H1 (cell line): ENCODE results near the gene ANKRD62. TPM values are rescaled to one million over a fixed set of nuclear protein-coding genes. Genes with fewer than 3 reads are reported as not detected.
A peak's percentile ranks its signal among the peaks of the same experiment; 100 is the strongest.

ENCODE experiments used
- CTCF ChIA-PET: fragments of 300-600 bp; sonication (Branson Sonifier 250); formaldehyde crosslinking; loops from one replicate; lab custom pipeline; 2021; ENCODE audit not compliant: partially characterized antibody; lab: Charles Lee
- POLR2A ChIA-PET: fragments of 300-600 bp; sonication (Branson Sonifier 250); formaldehyde crosslinking; loops from one replicate; lab custom pipeline; 2021; ENCODE audit warnings: inconsistent platforms; ENCODE audit not compliant: partially characterized antibody; lab: Charles Lee
- DNase-seq, 2 experiments: peaks; one replicate each; pipeline versions ENCODE4 v3.0.0 to v3.0.0-alpha.2; 2010 to 2022; ENCODE audit warnings: low spot score in 2 of 2, low read depth in 1 of 2, mixed read lengths in 1 of 2
- FAIRE-seq: peaks from 2 replicates; lab custom pipeline; 2011; peaks lifted over from hg19 to GRCh38; lab: Jason Lieb, UNC
- H2AFZ ChIP-seq: 2 replicates; pipeline ENCODE4 v1.8.1; 2012; ENCODE audit warnings: low read length, inconsistent platforms
- H2AK5ac ChIP-seq: 2 replicates; pipeline ENCODE4 v1.6.1; 2013; ENCODE audit warnings: low read depth, low read length
- H2BK120ac ChIP-seq: replicated peaks from 2 replicates; pipeline ENCODE3; 2013; ENCODE audit warnings: low read depth, low read length, inconsistent platforms
- H2BK12ac ChIP-seq: 2 replicates; pipeline ENCODE4 v1.6.1; 2013; ENCODE audit warnings: low read depth, low read length
- H2BK15ac ChIP-seq: 2 replicates; pipeline ENCODE4 v1.6.1; 2013; ENCODE audit warnings: low read length
- H2BK20ac ChIP-seq: 2 replicates; pipeline ENCODE4 v1.6.1; 2013; ENCODE audit warnings: low read length
- H2BK5ac ChIP-seq: 2 replicates; pipeline ENCODE4 v1.6.1; 2013; ENCODE audit warnings: low read depth, low read length
- H3K14ac ChIP-seq: 2 replicates; pipeline ENCODE4 v1.6.1; 2013; ENCODE audit warnings: inconsistent platforms; ENCODE audit not compliant: insufficient read length
- H3K18ac ChIP-seq: 2 replicates; pipeline ENCODE4 v1.6.1; 2013; ENCODE audit warnings: low read length; ENCODE audit errors: extremely low read depth
- H3K23ac ChIP-seq: 2 replicates; pipeline ENCODE4 v1.6.1; 2013; ENCODE audit warnings: inconsistent platforms; ENCODE audit not compliant: insufficient read length
- H3K23me2 ChIP-seq: 2 replicates; pipeline ENCODE4 v1.6.1; 2013; ENCODE audit warnings: low read depth, low read length
- H3K27ac ChIP-seq: 2 replicates; pipeline ENCODE4 v1.6.1; 2011; ENCODE audit warnings: low read depth, low read length, inconsistent platforms
- H3K27me3 ChIP-seq, 4 experiments: replicated peaks in 1 of 4; 1 replicate in 1 of 4; 2 replicates in 3 of 4; pipeline versions ENCODE4 v1.6.1 to v1.8.1; 2011 to 2013; ENCODE audit warnings: low read length in 3 of 4, mild to moderate bottlenecking in 3 of 4, inconsistent platforms in 2 of 4, mixed read lengths in 2 of 4, moderate library complexity in 1 of 4; ENCODE audit not compliant: control insufficient read depth in 3 of 4, insufficient read depth in 3 of 4; ENCODE audit errors: extremely low read depth in 1 of 4
- H3K36me3 ChIP-seq, 4 experiments: 2 replicates each; pipeline versions ENCODE4 v1.6.1 to v1.8.1; 2011 to 2013; ENCODE audit warnings: mild to moderate bottlenecking in 4 of 4, low read length in 3 of 4, moderate library complexity in 2 of 4, control low read depth in 1 of 4, inconsistent platforms in 1 of 4; ENCODE audit not compliant: insufficient read depth in 4 of 4, control insufficient read depth in 2 of 4
- H3K4ac ChIP-seq: replicated peaks from 2 replicates; pipeline ENCODE3; 2013; ENCODE audit warnings: low read length, low read depth, mixed read lengths, inconsistent platforms; ENCODE audit not compliant: insufficient read length
- H3K4me1 ChIP-seq, 4 experiments: replicated peaks in 1 of 4; 1 replicate in 1 of 4; 2 replicates in 3 of 4; pipeline versions ENCODE4 v1.6.1 to v1.8.1; 2011 to 2013; ENCODE audit warnings: low read length in 3 of 4, inconsistent platforms in 2 of 4, mixed read lengths in 1 of 4; ENCODE audit not compliant: insufficient read depth in 4 of 4, control insufficient read depth in 3 of 4
- H3K4me2 ChIP-seq, 2 experiments: 2 replicates each; pipeline versions ENCODE4 v1.6.1 to v1.8.1; 2011 to 2013; ENCODE audit warnings: low read depth in 2 of 2, low read length in 2 of 2, control low read depth in 1 of 2, inconsistent platforms in 1 of 2, mild to moderate bottlenecking in 1 of 2; ENCODE audit not compliant: insufficient read depth in 1 of 2
- H3K4me3 ChIP-seq, 4 experiments: fragments of 200-600, 300-600 bp in 1 of 4; sonication (generic), shearing (Covaris generic), sonication (Bioruptor Twin) in 1 of 4; 2 replicates each; pipeline versions ENCODE4 v1.5.1 to v1.8.1; 2011 to 2016; ENCODE audit warnings: low read length in 4 of 4, low read depth in 3 of 4, control low read depth in 2 of 4, inconsistent platforms in 2 of 4, mild to moderate bottlenecking in 2 of 4, mixed read lengths in 1 of 4, moderate library complexity in 1 of 4; ENCODE audit not compliant: insufficient read depth in 2 of 4; ENCODE audit errors: extremely low read depth in 1 of 4
- H3K56ac ChIP-seq: replicated peaks from 2 replicates; pipeline ENCODE3; 2013; ENCODE audit warnings: low read depth, mild to moderate bottlenecking, mixed read lengths, low read length, inconsistent platforms; ENCODE audit not compliant: insufficient read length
- H3K79me1 ChIP-seq: 2 replicates; pipeline ENCODE4 v1.6.1; 2013; ENCODE audit warnings: low read depth, low read length, control low read depth
- H3K79me2 ChIP-seq, 2 experiments: 2 replicates each; pipeline versions ENCODE4 v1.6.1 to v1.8.1; 2012 to 2013; ENCODE audit warnings: low read length in 2 of 2, mild to moderate bottlenecking in 2 of 2, inconsistent platforms in 1 of 2; ENCODE audit not compliant: insufficient read depth in 2 of 2, control insufficient read depth in 1 of 2
- H3K9ac ChIP-seq, 4 experiments: replicated peaks in 1 of 4; 1 replicate in 1 of 4; 2 replicates in 3 of 4; pipeline versions ENCODE4 v1.6.1 to v1.8.1; 2011 to 2013; ENCODE audit warnings: low read depth in 3 of 4, low read length in 3 of 4, control low read depth in 2 of 4, mild to moderate bottlenecking in 2 of 4, moderate library complexity in 2 of 4, inconsistent platforms in 1 of 4; ENCODE audit errors: extremely low read depth in 1 of 4
- H3K9me3 ChIP-seq, 2 experiments: 2 replicates each; pipeline versions ENCODE4 v1.6.1 to v1.8.1; 2012 to 2013; ENCODE audit warnings: mild to moderate bottlenecking in 2 of 2, moderate library complexity in 2 of 2, control low read depth in 1 of 2, inconsistent platforms in 1 of 2, low read depth in 1 of 2, low read length in 1 of 2, mixed read lengths in 1 of 2; ENCODE audit not compliant: insufficient read depth in 2 of 2
- H4K20me1 ChIP-seq, 2 experiments: replicated peaks in 1 of 2; 2 replicates each; pipeline versions ENCODE3 to v1.8.1; 2011 to 2013; ENCODE audit warnings: inconsistent platforms in 2 of 2, low read length in 2 of 2, mild to moderate bottlenecking in 1 of 2; ENCODE audit not compliant: insufficient read depth in 2 of 2, control insufficient read depth in 1 of 2
- H4K5ac ChIP-seq: 2 replicates; pipeline ENCODE4 v1.6.1; 2013; ENCODE audit warnings: low read length, low read depth, mixed read lengths, inconsistent platforms; ENCODE audit not compliant: insufficient read length
- H4K8ac ChIP-seq: 2 replicates; pipeline ENCODE4 v1.8.0; 2013; ENCODE audit warnings: mild to moderate bottlenecking, moderate library complexity, low read length, inconsistent platforms; ENCODE audit not compliant: insufficient read depth; ENCODE audit errors: extremely low read depth
- H4K91ac ChIP-seq: replicated peaks from 2 replicates; pipeline ENCODE3; 2013; ENCODE audit warnings: low read length, mixed read lengths, inconsistent platforms; ENCODE audit not compliant: insufficient read length
- CBX8 ChIP-seq: fragments of 300-800, 300-1000 bp; sonication (generic); IDR thresholded peaks from 2 replicates; pipeline ENCODE4 v1.7.1; 2016; ENCODE audit warnings: low read depth, low read length, borderline replicate concordance
- GTF2F1 ChIP-seq: IDR thresholded peaks from 2 replicates; pipeline ENCODE4 v1.6.1; 2012; ENCODE audit warnings: low read depth, low read length, improper control_type of control experiment, borderline replicate concordance
- RAD21 ChIP-seq, 2 experiments: IDR thresholded peaks in 1 of 2; conservative IDR thresholded peaks in 1 of 2; 2 replicates each; pipeline ENCODE4 v1.6.1; 2011; ENCODE audit warnings: low read depth in 2 of 2, low read length in 2 of 2, improper control_type of control experiment in 1 of 2, inconsistent platforms in 1 of 2, mild to moderate bottlenecking in 1 of 2, moderate library complexity in 1 of 2
- WGBS, 2 experiments: shearing (Covaris generic) in 1 of 2; methylation state at CpG; one replicate each; pipeline versions ENCODE4 v1.1.6 to v1.1.7; 2013 to 2015; ENCODE audit warnings: low lambda C conversion rate in 2 of 2, mixed read lengths in 2 of 2, inconsistent platforms in 1 of 2, low coverage in 1 of 2, missing lambda C conversion rate in 1 of 2; ENCODE audit not compliant: insufficient replicate concordance in 2 of 2, insufficient coverage in 1 of 2, insufficient read length in 1 of 2; ENCODE audit errors: extremely low coverage in 1 of 2, missing lambda C conversion rate in 1 of 2; 5-methylcytosine and 5-hydroxymethylcytosine counted together
- polyA plus RNA-seq, 7 experiments: library from polyadenylated mRNA; depleted of rRNA in 3 of 7; stranded (reverse) in 5 of 7; unstranded in 2 of 7; fragments of >200 nt in 5 of 7; fragments of 200-250 nt in 2 of 7; gene quantifications; 1 replicate in 5 of 7; 2 replicates in 1 of 7; 4 replicates in 1 of 7; pipeline versions ENCODE4 v1.2.1 to v1.2.3, GENCODE V29; 2011 to 2013; ENCODE audit warnings: missing spikeins in 2 of 7, mixed read lengths in 2 of 7
- total RNA-seq: library from RNA; stranded (reverse); fragmentation: NEBNext Ultra II Directional; extraction: Animal tissue kit (Norgen Biotek cat#: 25700); gene quantifications from 2 replicates; pipeline ENCODE4 v1.2.1, GENCODE V29; 2021
- TF ChIP-seq, protein P1 (sequence below), 3 experiments: IDR thresholded peaks; 1 replicate in 2 of 3; 2 replicates in 1 of 3; pipeline versions ENCODE4 v1.5.1 to v1.6.1; 2011; ENCODE audit warnings: low read length in 3 of 3, mild to moderate bottlenecking in 3 of 3, inconsistent platforms in 2 of 3, low read depth in 1 of 3, moderate library complexity in 1 of 3; ENCODE audit not compliant: insufficient read depth in 1 of 3; ENCODE audit errors: control extremely low read depth in 1 of 3

The ANKRD62 gene
- total and polyA plus RNA-seq, 2 of the 8 experiments (the other 6 are each of a cell fraction or from before 2014, with no cell fraction given): not detected

DNA sequence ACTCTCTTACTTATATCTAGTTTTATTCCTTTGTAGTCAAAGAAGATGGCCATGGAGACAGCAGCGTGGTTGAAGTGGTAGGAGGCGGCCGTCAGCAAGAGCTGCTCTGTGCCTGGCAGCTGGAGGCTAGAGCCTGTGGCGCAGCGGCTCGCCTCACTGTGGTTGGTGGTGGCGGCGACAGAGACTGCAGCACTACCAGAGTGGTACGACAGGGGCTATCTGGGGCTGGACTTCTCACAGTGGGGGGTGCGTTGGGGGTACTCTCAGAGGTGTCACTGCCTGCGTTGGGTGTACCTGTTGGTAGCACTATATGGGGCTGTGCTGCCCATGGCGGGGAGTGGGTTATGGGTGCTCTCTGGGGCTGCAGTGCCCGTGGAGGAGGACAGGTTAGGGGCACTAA is 8.5 kb upstream of the ANKRD62 start:
- no peak overlapping the region for H3K14ac ChIP-seq
- no peak for FAIRE-seq
- no peaks in the 10 kb centered on the region for H3K36me3 ChIP-seq
- H3K4me3 ChIP-seq: no peak overlapping the region
- no peak overlapping the region for H4K91ac ChIP-seq
- H2BK20ac ChIP-seq: no peak overlapping the region
- no peak overlapping the region for H3K23ac ChIP-seq
- H3K4me2 ChIP-seq: no peak overlapping the region
- no peak overlapping the region for H2AK5ac ChIP-seq
- ChIA-PET CTCF (no interaction called here), POLR2A (no interaction called here)
- H3K4me1 ChIP-seq: no peaks in the 10 kb centered on the region
- H3K9ac ChIP-seq: no peak overlapping the region
- H3K4ac ChIP-seq: no peak overlapping the region
- no peaks in the 10 kb centered on the region for H3K79me1 ChIP-seq
- H2AFZ ChIP-seq: no peak overlapping the region
- H3K23me2 ChIP-seq: no peaks in the 10 kb centered on the region
- TF ChIP-seq RAD21 (IDR thresholded peaks at IDR 0.05 in 1 of 2, conservative IDR thresholded peaks at IDR 0.05 in 1 of 2; ENCODE audit: low read depth in 2 of 2, low read length in 2 of 2) (no peak; a peak in 1 of 4 replicates), CBX8 (no peak), GTF2F1 (no peak)
- TF ChIP-seq, protein P1, sequence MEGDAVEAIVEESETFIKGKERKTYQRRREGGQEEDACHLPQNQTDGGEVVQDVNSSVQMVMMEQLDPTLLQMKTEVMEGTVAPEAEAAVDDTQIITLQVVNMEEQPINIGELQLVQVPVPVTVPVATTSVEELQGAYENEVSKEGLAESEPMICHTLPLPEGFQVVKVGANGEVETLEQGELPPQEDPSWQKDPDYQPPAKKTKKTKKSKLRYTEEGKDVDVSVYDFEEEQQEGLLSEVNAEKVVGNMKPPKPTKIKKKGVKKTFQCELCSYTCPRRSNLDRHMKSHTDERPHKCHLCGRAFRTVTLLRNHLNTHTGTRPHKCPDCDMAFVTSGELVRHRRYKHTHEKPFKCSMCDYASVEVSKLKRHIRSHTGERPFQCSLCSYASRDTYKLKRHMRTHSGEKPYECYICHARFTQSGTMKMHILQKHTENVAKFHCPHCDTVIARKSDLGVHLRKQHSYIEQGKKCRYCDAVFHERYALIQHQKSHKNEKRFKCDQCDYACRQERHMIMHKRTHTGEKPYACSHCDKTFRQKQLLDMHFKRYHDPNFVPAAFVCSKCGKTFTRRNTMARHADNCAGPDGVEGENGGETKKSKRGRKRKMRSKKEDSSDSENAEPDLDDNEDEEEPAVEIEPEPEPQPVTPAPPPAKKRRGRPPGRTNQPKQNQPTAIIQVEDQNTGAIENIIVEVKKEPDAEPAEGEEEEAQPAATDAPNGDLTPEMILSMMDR (IDR thresholded peaks at IDR 0.05; ENCODE audit: control extremely low read depth in 1 of 3, insufficient read depth in 1 of 3, low read depth in 1 of 3, low read length in 3 of 3): peak in 2 of 3 experiments; percentile 6 to 27; a peak in 2 of 4 replicates
- H2BK5ac ChIP-seq: no peak overlapping the region
- H3K27ac ChIP-seq: no peak overlapping the region
- H2BK15ac ChIP-seq: no peak overlapping the region
- H2BK120ac ChIP-seq: no peak overlapping the region
- H3K18ac ChIP-seq: no peak overlapping the region
- no peaks in the 10 kb centered on the region for H3K9me3 ChIP-seq
- DNase-seq: peak in 1 of 2 experiments; percentile 53
- no peaks in the 10 kb centered on the region for H3K27me3 ChIP-seq
- H2BK12ac ChIP-seq: no peak overlapping the region
- H4K5ac ChIP-seq: no peak overlapping the region
- H4K8ac ChIP-seq: no peak overlapping the region
- no peak overlapping the region for H3K56ac ChIP-seq
- H3K79me2 ChIP-seq: no peaks in the 10 kb centered on the region
- peaks cover 0 to 3% of the 10 kb centered on the region in 2 experiments for H4K20me1 ChIP-seq
- 80% methylated on average over 13 of the region's 13 CpGs; no CpG with 5 or more reads in 1 of the 2 experiments for WGBS, 2 experiments
